ENCODE results near the gene ANKS6. TPM values are rescaled to one million over a fixed set of nuclear protein-coding genes. Genes with fewer than 3 reads are reported as not detected.
A peak's percentile ranks its signal among the peaks of the same experiment; 100 is the strongest.

The ANKS6 gene
- total RNA-seq, 2 donors from 2014 or later, result 3.3 to 8.7 TPM

DNA sequence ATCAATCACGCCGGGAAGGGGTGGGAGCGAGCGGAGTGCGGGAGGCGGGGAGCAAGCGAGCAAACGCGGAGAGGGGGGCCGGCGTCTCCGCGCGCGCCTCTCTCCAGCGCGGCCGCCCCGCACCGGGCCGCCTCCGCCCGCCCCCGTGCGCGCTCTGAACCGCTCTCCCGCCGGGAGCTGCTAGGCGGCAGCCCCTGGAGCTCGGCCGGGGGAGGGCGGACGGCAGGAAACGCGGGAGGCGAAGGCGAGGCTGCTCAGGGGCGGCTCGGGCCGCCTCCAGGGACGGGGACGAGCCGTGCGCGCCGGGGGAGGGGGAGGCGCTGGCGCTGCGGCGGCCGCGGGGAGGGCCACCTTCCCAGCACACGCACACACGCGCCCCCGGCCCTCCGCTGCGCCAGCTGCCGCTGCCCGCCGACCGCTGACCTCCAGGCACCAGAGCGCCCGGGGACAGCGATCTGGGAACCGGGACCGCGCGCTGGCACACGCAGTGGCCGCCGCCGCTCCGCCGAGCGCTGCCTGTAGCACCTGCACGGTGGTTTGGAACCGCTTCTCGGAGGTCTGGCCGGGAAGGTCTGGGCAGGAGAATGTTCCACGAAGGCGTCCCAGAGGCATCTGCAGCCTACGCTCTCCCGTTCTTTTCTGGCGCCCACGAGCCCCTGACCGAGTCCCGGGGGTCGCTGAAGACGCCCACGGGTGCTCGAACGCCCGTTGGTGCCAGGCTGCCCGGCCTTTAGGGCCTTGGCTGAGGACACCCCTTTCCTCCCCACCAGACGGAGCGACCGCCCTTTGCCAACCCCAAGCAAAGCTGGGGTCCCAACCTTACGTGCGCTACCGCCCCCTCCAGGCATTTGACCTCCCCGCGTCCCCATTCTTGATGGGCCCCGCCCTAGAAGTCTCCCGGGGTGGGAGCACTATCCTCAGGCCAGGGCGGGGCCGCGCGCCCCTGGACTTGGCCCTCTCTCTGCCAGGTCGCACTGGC lies 87.1 kb downstream of the ANKS6 start, which contains the start of gene GABBR2:
Gene GABBR2 (minus strand): TSS at position 3 of the 979 bp plus-strand sequence. CDS start 198 bp downstream, outside the sequence.
- H3K9me3 ChIP-seq, result no peaks in the 10 kb centered on the region
- peaks cover 0 to 24% of the 10 kb centered on the region in 2 donors for H3K4me1 ChIP-seq
- DNase-seq (ENCODE audit: low spot score), result no peak
- no peak within 1 kb of the TSS for H3K27ac ChIP-seq
- no peaks in the 10 kb centered on the region for H3K36me3 ChIP-seq
- peaks cover 3 to 19% of the 10 kb centered on the region in 2 donors for H3K27me3 ChIP-seq
- H3K4me3 ChIP-seq, result peak within 1 kb of the TSS; percentile 19 to 45
- TF ChIP-seq, protein P1, sequence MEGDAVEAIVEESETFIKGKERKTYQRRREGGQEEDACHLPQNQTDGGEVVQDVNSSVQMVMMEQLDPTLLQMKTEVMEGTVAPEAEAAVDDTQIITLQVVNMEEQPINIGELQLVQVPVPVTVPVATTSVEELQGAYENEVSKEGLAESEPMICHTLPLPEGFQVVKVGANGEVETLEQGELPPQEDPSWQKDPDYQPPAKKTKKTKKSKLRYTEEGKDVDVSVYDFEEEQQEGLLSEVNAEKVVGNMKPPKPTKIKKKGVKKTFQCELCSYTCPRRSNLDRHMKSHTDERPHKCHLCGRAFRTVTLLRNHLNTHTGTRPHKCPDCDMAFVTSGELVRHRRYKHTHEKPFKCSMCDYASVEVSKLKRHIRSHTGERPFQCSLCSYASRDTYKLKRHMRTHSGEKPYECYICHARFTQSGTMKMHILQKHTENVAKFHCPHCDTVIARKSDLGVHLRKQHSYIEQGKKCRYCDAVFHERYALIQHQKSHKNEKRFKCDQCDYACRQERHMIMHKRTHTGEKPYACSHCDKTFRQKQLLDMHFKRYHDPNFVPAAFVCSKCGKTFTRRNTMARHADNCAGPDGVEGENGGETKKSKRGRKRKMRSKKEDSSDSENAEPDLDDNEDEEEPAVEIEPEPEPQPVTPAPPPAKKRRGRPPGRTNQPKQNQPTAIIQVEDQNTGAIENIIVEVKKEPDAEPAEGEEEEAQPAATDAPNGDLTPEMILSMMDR (IDR thresholded peaks at IDR 0.05), result no peak

DNA sequence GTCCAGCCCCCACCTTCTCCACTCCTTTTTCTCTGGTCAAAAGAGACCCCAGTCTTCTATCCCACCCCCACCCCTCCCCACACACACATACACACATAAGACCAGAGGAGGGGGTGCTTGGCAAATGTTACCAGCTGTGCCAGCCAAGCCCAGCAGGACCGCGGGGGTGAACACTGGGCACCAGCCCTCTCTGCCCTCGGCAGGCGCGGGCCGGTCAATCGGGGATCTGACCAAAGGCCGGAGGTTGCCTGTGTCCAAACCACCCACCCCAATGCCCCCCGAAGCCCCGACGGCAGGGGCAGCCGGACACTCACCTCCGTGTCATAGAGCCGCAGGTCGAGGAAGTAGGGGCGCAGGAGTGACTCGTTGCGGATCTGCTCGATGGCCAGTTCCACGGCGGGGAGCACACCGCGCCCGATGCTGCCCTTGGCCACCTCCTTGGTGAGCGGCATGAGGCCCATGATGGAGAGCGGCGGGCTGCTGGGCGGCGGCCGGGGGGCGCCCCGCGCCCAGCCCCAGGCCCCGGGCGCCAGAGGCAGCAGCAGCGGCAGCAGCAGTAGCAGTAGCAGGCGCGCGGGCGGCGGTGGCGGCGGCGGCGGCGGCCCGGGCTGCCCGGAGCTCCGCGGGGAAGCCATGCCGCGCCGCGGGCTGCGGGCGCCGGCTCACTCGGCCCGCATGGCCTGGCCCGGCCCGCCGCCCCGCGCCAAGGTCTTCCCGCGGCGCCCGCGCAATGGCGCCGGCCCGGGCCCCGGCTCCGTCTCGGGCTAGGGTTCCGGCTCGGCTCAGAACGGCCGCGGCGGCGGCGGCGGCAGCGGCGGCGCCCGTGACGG lies 88.0 kb downstream of the ANKS6 start:
- H3K27ac ChIP-seq, result no peak overlapping the region
- no peaks in the 10 kb centered on the region for H3K36me3 ChIP-seq
- H3K4me3 ChIP-seq, result peak overlapping the region; percentile 19 to 45
- H3K9me3 ChIP-seq, result no peaks in the 10 kb centered on the region
- no peak for DNase-seq (ENCODE audit: low spot score)
- TF ChIP-seq, protein P1 (IDR thresholded peaks at IDR 0.05), result no peak
- peaks cover 3 to 19% of the 10 kb centered on the region in 2 donors for H3K27me3 ChIP-seq
- peaks cover 0 to 24% of the 10 kb centered on the region in 2 donors for H3K4me1 ChIP-seq

DNA sequence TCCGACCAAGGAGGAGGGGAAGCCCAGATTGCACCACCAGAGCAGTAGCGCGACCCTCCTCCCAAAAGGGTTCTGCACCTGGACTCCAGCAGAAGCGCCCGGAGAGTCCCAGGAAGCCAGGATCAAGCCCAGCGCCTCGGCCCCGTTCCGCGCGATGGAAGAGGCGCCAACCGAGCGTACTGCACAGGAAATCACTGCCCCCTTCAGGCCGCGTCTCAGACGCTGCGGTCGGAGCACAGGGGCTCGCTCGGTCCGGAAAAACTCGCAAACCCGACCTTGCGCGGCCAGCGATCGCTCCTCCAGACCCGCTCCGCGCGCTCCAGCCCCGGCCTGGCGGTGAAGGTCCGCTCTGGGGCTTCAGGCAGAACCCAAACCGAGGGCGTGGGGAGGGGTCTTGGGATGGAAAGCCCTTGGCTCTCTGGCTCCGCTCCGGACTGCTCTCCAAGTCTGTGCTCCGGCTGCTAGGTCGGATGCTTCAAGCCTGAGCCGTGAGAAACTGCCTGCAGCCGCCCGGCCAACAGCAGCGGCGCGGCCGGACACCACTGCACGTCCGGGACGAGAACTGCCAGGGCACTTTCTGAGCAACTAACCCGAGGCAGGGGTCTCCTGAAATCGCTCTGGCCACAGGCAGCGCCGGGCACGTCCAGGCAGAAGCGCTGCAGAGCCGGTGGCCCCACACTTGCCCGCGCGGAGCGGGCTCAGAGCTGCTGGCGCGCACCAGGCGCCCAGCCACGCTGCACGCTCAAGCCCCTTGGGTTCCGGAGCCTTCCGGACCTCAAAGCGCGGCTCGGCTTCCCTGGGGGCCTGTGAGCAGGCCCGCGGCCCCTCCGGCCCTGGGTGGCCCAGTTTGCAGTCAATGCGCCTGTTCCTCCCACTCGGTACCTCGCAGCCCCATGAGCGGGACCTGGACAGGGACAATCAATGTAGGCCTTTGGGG lies 88.9 kb downstream of the ANKS6 start:
- Histone ChIP-seq H3K36me3 (no peaks in the 10 kb centered on the region), H3K9me3 (no peaks in the 10 kb centered on the region), H3K27ac (no peak overlapping the region), H3K27me3 (peaks cover 3 to 19% of the 10 kb centered on the region in 2 donors), H3K4me3 (peak overlapping the region in 1 of 2 donors; percentile 10), H3K4me1 (peaks cover 0 to 24% of the 10 kb centered on the region in 2 donors)
- DNase-seq (ENCODE audit: low spot score), result no peak
- TF ChIP-seq, protein P1 (IDR thresholded peaks at IDR 0.05), result peak; percentile 21 to 60

GRCh38 chr9:98706651-98707165 lies 89.6 kb downstream of the ANKS6 start:
- H3K9me3 ChIP-seq, result no peaks in the 10 kb centered on the region
- H3K36me3 ChIP-seq, result no peaks in the 10 kb centered on the region
- no peak for DNase-seq (ENCODE audit: low spot score)
- H3K27me3 ChIP-seq, result peaks cover 3 to 19% of the 10 kb centered on the region in 2 donors
- no peak overlapping the region for H3K27ac ChIP-seq
- TF ChIP-seq, protein P1 (IDR thresholded peaks at IDR 0.05), result no peak
- no peak overlapping the region for H3K4me3 ChIP-seq
- peaks cover 0 to 24% of the 10 kb centered on the region in 2 donors for H3K4me1 ChIP-seq

All from right atrium auricular region (tissue), 2 donors.